SK-N-MC (cell line): ENCODE data around the gene CD300LD.

ENCODE experiments used
- EZH2 ChIP-seq: fragments of 200-600 bp; sonication (generic); IDR thresholded peaks from one replicate; pipeline ENCODE4 v1.6.1; 2017; ENCODE audit warnings: antibody characterized with exemption
- POLR2AphosphoS5 ChIP-seq: IDR thresholded peaks from 2 replicates; pipeline ENCODE4 v1.6.1; 2012; ENCODE audit warnings: mild to moderate bottlenecking, low read depth, low read length, borderline replicate concordance

- TF ChIP-seq EZH2 (no peak), POLR2AphosphoS5 (no peak)
These were observed 37.2 kb downstream of the CD300LD start for GRCh38 chr17:74554909-74555308.
